LHCN-M2 (cell line): ENCODE results near the gene THAP7. TPM values are rescaled to one million over a fixed set of nuclear protein-coding genes. Genes with fewer than 3 reads are reported as not detected.

Source experiments
- DNase-seq: peaks from one replicate; pipeline ENCODE4 v3.0.0-alpha.2; 2012; ENCODE audit warnings: low read depth
- total RNA-seq: library from RNA; depleted of rRNA; stranded (reverse); fragments of >200 nt; gene quantifications from 2 replicates; pipeline ENCODE4 v1.2.3, GENCODE V29; 2014

THAP7 gene
- total RNA-seq, 1 experiment from 2014 or later = 73.7 TPM

GRCh38 chr22:21031545-21032036 lies 29.7 kb upstream of the THAP7 start:
- DNase-seq = no peak

GRCh38 chr22:21030621-21031544 lies 29.0 kb upstream of the THAP7 start:
- DNase-seq = no peak

- DNase-seq = no peak
These were observed 28.1 kb upstream of the THAP7 start for GRCh38 chr22:21030032-21030431.

- no peak for DNase-seq
These were observed 27.6 kb upstream of the THAP7 start for GRCh38 chr22:21029486-21030025.

- DNase-seq = no peak
These were observed 26.6 kb upstream of the THAP7 start for GRCh38 chr22:21028277-21029251.

GRCh38 chr22:21026783-21027692 lies 25.1 kb upstream of the THAP7 start:
- DNase-seq = peak; percentile 52

GRCh38 chr22:21025763-21026755 lies 24.1 kb upstream of the THAP7 start:
- DNase-seq = no peak

GRCh38 chr22:21025266-21025665 lies 23.3 kb upstream of the THAP7 start:
- DNase-seq = no peak

GRCh38 chr22:21022955-21023614 lies 21.2 kb upstream of the THAP7 start:
- DNase-seq = no peak

GRCh38 chr22:21022507-21022906 lies 20.6 kb upstream of the THAP7 start:
- no peak for DNase-seq

- no peak for DNase-seq
These were observed 19.0 kb upstream of the THAP7 start for GRCh38 chr22:21020802-21021429.

GRCh38 chr22:21018314-21018713 lies 16.4 kb upstream of the THAP7 start:
- DNase-seq = no peak

GRCh38 chr22:21016644-21017420 lies 14.9 kb upstream of the THAP7 start:
- no peak for DNase-seq

- no peak for DNase-seq
These were observed 13.6 kb upstream of the THAP7 start for GRCh38 chr22:21015466-21016006.

- DNase-seq = peak; percentile 98
These were observed 13.0 kb upstream of the THAP7 start, which contains the start of gene P2RX6 for GRCh38 chr22:21014726-21015465. P2RX6 (plus strand) TSS chr22:21015165; CDS start chr22:21015175, 10 bp downstream.

GRCh38 chr22:21014202-21014725 lies 12.3 kb upstream of the THAP7 start:
- DNase-seq = peak; percentile 93
